ENCODE results near the gene ITGB3.

- TF ChIP-seq CTCF (IDR thresholded peaks at IDR 0.05) (no peak), POLR2A (IDR thresholded peaks at IDR 0.05) (no peak)
Observed at GRCh38 chr17:47221154-47221553, 32.5 kb upstream of the ITGB3 start.
